Right renal cortex interstitium (tissue), 3 donors: ENCODE data around the gene FLAD1. TPM values are rescaled to one million over a fixed set of nuclear protein-coding genes. Genes with fewer than 3 reads are reported as not detected.

Experiments used
- DNase-seq, 3 donors: peaks; one replicate each; pipeline ENCODE4 v3.0.0-alpha.2; 2013; ENCODE audit warnings: low read depth in 3 of 3, low spot score in 2 of 3
- polyA plus RNA-seq, 3 donors: library from polyadenylated mRNA; unstranded; fragments of 120-200 nt; gene quantifications; one replicate each; pipeline ENCODE4 v1.2.1, GENCODE V29; 2013; ENCODE audit not compliant: insufficient read length in 3 of 3

FLAD1 gene
- polyA plus RNA-seq, 3 donors: 28.1 to 30.7 (median 29.0) TPM

DNA sequence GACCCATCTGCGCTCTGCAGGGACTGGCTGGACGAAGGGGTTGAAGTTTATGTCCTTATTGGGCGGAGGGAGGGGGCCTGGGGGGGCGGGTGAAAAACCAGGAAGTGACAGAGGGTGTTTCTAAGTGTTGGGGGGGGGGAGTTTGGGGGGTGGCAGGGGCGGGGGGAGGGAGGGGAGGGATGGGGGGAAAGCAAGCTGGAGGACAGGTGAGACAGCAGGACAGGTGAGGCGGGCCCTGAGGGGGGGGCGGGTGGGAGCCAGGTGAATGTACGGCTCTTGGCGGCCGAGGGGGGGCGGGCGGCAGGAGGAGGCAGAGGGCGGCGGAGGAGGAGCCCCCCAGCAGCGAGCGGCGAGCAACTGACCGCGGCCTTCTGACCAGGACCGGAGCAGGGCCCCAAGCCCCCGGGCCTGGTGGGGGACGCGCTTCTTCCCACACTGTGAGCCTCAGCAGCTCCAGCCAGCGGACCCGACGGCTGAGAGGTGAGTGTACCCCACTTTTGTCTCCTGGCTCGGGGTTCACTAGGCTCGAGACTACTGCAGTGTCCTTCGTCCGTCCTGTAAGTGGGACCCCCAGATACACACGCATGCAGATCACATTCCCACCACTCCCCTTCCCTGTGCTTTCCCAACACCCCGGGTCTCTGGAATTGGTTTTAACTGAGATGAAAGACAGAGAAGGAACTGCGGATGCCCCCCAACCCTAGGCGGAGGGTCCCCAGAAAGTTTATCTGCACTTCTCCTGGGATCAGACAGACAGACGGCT lies 19.5 kb downstream of the FLAD1 start, which contains the start of gene ZBTB7B:
ZBTB7B (plus strand) TSS at position 339 of the 763 bp plus-strand sequence. CDS start 11,859 bp downstream, outside the sequence.
- DNase-seq: no peak

DNA sequence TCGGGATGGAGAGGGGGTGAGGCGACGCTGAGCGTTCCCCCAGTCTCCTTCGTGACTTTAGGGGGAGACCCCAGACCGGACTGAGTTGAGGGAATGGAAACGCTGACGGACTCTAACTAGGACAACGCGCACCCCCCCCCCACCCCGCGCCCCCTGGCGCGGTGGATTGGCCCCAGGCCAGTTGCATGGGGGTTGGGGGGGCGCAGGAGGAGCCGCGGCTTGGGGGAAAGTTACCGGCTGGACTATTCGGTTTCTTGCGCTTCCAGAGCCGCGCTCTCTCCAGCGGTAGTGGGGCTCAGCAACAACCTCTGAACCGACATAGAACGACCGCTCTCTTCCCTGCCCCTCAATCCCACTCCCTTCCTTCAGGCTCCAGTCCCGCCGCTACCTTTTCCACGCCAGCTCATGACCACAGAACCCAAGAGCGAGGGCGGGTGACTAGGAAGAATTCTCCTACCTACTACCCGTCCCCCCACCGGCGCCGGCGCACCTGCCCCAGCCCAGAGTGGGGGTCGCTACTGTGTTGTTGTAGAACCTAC lies 20.2 kb downstream of the FLAD1 start:
- no peak for DNase-seq

DNA sequence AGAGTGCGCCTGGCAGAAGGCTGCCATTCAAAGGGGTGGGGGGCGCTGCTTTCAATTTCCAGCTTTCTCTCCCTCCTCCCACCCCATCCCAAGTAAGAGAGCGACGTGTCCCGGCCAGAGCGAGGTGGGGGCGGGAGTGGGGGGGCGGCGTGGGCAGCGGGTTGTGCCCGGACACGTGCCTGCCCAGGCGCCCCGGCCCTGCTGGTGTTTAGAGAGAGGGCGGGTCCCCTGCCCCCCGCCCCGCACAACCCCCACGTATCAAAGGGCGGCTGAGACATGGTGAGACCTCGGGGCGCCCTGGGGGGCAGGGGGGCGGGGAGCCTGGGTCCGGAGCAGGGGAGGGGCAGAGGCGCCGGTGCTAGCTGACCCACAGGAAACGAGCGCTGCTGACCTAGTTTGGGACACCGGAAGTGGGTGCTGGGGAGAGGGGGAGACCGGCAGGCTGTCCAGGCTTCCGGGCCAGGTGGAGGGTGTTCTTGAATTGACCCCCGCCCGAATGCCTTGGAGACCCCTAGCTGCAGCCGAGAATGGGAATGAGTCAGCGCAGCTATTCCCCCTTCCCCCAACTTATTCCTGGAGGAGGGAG lies 20.7 kb downstream of the FLAD1 start:
- no peak for DNase-seq

DNA sequence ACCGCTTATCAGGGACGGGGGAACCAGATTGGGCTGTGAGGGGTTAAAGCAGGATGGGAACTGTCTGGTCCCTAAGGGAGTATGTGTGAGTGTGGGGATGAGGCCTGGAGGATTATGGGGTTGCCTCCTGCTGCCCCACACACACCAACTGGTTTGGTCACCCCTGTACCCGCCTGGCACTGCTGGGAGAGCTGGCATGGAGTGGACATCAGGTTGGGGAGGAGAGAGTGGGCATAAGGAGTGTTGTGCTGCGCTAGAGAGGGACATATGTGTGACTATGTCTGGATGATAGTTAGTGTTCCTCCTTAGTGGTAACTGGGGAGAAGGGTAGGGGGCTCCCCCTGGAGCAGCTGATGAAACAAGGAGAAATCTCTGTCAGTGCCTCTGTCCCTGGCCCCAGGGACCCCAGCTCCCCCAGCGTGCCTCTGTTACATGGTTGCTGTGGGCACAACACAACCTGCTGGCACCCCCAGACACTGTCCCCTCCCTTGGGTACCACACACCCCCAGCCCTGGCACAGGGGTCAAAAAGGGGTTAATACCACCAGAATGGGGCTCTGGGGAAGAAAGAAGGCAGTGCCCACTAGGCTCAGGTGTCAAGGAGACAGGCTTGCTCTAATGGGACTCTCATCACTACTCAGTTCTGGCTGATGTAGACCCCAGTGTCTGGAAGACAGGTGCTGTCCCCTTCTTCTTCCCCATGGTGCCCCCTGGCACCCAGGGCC lies 21.4 kb downstream of the FLAD1 start:
- no peak for DNase-seq

DNA sequence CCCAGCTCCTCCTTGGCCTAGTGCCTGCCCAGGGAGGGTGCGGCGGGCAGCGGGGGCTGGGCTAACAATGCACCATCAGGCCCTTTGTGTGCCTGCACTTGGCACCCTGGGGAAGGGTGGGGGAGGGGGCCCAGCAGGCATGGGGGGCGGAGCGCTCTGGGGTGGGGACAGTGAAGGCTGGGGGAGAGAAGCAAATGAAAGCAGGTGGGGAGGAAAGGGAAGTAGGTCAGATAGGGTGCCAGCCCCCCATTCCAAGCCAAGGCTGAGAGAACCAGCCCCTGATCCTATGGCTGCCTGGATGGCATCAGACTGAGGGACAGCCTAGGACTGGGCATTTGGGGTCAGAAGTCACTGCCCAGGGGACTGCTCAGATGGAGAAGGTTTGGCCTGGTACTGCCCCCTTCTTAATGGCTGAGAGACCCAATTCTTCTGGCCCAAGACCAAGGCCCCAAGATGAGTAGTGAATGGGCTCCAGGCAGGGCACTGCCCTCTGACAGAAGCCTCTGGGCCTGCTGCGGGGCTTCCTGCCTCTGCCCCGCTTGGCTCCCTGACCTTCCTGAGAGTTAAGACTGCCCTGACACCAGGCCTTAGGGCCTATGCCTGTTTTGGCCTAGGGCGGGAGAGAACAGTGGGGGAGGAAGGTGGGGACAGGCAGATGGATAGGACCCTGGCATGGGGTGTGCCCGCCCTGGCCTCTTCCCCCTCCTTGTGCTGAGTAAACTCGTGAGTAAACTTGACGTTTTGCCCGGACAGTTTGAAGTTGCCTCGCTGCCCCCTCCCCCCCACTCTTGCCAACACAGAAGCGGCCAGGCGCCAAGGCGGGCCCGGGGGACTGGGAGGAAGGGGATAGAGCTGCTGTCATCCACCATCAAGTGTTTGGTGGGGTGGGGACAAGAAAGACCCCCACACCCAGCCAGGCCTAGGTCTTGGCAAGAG lies 22.2 kb downstream of the FLAD1 start:
- DNase-seq: no peak

DNA sequence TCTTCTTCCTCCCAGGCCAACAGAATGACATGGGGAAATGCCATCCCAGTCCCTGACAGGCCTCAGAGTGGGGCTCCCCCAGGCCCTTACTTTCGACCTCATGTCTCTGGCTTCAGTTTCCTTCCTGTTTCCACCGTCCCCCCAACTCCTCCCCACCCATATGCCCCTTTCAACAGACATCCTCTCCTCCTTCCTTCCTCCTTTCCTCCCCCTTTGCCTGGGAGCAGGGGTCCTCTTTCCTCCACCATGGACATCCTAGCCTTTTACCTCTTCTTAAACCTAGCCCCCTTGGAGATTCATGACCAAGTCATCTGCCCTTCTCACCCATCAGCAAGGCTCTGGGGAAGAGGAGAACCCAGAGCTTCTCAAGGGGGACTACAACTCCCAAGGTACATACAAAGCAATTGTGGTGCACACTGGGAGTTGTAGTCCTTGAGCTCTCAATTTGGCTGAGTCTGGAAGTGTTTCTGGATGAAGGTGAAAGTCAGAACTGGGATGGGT lies 23.5 kb downstream of the FLAD1 start:
- DNase-seq: no peak

DNA sequence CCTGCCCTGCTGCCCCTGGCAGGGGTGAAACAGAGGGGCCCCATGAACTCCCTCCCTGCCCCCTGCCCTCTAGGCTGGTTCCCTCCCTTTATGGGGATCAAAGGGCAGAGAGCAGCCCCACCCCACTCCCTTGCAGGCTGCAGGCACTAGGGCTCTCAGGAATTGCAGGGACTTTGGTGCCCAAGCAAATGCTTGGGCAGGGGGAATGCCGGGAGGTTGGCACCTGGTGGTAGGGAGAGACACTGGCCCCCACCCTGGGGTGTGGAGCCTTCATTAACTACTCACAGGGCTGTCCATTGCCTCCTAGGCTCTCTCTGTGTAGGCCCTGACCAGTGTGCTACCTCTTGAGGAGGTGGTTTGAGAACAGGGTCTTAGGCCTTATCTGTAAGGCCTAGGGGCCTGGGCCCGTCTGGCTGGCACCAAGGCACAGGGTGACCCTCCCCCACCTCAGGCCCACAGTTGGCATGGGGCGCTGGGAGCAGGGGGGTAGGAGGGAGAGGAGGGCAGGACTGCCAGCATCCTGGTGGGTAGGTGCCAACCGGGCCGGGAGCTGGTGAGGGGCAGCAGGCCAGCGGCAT lies 24.2 kb downstream of the FLAD1 start:
- DNase-seq: no peak

DNA sequence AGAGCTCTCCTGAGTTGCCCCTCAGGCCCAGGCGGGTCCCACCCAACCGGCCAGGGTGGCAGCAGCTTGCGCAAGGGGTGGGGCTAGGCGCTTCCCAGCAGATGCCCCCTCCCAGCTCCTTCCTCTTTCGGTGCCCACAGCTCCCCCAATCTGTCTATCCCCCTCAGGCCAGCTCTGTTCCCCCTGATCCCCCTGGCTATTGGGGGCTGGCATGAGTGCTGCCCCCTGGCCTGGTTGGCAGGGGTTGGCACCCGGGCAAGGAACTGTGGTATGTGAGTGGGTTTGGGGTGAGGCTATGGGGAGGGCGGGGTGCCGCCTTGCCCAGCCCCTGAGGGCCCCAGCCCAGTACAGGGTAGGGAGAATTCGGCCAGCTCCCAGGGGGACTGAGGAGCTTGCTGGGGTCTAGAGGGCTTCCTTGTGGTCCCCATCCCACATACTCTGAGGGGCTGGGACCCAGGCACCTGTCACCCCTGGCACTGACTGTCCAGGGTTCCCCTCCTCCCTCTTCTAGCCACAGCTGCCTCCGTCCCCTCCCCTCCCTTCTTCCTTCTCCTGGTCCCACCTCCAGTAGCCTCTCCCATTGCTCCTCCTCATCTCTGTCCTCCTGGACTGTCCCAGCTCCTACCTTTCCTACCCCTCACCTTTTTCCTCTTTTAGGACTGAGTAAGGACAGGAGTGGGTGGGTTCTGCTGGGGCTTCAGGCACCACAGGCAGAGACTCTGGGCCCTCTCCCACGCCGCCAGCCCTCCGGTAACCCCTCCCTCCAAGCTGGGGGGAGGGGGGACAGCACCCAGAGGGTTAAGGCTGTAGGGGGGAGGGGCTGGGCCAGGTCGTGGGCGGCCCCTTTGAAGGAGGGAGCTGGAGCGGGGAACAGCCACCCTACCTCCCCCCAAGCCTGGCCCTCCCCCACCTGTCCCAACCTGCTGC lies 25.1 kb downstream of the FLAD1 start:
- DNase-seq: no peak

DNA sequence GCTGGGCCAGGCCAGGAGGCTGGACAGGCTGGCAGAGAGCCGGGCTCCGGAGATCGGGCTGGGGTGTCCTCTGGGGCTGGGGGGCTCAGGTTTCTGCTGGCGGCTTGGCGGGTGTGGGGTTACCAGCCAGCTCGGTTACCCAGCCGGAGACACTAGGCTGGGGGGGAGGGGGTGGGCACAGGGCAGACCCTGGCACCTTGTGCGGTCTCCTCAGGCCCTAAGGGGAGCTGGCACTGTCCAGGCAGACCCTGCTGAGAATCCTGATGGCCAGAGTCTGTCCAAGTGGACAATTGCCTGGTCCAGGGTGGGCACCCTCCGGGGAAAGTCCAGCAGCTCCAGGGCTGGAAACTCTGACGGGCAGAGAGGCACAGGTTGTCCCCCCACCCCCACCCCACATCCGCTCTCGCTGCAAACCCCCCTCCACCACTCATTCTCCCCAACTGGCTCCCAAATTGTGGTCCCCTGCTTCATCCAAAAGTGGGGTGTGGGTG lies 26.1 kb downstream of the FLAD1 start:
- DNase-seq: no peak

DNA sequence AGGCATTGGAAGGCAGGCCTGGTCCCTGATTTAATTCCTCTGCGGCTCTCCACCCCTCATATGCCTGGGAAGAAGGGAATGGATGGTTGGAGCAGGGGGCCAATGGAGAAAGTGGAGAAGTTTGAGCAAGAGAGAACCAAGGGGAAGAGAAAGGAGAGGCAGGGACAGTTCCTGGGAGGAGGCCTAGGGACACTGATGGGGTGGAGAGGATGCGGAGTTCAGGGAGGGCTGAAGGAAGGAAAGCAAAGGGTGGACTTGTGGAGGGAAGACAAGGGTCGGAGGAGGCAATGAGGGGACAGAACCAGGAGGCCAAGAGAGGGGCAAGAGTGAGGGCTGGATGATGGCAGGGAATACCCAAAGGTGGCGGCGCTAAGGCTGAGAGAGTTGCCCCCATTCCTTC lies 26.6 kb downstream of the FLAD1 start:
- DNase-seq: no peak

DNA sequence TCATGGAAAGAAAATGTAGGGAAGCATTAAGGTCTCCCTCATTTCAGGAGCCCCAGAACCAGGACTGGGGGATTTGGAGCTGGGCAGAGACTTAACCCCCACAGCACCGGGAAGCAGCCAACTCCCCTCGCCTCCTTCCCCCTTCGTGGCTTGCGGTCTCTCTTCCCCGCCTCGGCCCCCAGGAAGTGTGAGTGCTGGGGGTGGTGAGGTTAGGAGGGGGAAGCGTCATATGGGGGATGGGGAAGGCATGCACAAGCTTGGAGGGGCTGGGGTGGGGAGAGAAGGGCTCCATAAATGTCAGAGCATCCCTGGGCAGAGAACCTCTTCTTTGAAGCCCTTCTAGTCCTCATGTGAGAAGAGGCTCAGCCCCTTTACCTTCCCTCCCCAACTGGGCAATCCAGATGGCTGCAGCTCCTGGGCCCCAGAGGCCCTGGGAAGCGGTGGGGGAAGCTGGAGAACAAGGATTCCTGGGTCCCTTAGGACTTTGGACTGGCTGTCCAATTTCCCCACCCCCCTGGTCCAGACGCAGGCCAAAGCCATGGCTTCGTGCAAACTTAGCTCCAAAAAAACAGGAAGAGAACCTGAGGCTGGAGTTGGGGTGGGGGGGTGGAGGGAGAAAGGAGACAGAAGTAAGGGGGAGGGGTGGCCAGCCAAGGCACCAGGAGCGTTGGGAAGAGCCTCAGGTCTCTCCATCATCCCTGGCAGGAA lies 27.2 kb downstream of the FLAD1 start:
- DNase-seq: no peak

DNA sequence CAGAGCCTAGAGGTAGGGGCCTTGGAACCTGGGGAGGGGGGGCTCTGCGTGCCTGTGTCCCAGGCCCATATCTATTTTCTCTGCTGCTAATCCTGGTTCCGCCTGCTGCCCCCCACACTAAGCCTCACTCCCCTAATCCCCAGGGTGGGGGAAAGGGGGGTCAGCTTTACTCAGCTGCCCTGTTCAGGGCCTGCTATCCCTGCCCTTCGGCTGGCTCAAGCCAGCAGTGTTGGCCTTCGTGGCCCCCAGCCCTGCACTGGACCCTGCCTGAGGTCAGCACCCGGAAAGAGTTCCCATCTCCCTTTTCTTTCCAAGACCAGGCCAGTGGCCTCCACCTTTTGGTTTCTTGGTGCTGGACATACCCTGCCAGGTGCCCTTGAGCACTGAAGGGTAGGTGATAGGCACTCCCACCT lies 27.9 kb downstream of the FLAD1 start:
- DNase-seq: no peak

DNA sequence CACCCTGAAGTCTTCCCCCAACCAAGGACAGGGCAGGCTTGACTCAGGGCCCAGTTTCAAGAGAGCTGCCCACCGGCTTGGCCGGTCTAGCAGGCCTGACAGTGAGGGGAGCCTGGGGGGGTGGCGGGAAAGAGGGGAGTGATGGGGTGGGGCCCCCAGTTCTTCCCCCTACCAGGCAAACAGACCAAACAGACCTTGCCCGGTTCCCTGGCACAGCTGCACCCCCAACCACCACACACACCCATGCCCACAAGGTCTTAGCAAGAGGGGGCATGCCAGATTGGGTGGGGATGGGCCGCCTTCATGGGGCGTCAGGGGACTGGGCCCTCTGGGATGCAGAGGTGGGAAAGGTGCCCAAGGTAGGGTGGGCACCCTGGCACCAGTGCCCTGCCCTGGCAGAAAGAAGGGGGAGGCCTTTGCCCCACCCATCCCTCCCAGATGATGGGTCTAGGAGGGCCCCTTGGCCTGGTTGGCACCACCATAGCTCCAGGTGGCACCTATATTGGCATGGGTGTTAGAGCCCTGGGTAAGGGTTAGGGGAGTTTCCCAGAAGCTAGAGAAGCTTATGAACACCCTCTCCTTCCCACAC lies 28.4 kb downstream of the FLAD1 start:
- no peak for DNase-seq

DNA sequence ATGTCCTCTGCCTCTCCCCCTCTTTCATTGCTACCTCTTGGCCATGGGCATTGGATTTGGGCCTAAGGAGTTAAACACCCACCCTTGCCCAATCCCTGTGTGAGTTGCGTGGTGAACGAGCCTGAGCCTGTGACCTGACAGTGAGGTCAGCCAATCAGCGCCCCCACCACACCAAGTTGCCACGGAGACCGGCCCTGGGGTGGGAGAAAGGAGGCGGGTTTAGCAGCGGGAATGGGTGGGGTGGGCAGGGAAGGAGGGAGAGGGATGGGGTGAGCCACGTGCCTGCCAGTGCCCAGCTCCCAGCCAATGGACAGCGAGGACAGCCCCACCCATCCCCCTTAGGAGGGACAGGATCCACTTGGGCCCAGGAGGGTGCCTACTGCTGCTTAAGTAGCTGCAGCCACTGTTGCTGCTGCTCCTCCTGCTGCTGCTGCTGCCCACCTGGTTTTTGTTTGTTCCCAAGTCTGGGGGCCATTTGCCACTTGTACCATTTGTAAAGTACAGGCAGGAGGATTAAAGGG lies 28.9 kb downstream of the FLAD1 start:
- no peak for DNase-seq

DNA sequence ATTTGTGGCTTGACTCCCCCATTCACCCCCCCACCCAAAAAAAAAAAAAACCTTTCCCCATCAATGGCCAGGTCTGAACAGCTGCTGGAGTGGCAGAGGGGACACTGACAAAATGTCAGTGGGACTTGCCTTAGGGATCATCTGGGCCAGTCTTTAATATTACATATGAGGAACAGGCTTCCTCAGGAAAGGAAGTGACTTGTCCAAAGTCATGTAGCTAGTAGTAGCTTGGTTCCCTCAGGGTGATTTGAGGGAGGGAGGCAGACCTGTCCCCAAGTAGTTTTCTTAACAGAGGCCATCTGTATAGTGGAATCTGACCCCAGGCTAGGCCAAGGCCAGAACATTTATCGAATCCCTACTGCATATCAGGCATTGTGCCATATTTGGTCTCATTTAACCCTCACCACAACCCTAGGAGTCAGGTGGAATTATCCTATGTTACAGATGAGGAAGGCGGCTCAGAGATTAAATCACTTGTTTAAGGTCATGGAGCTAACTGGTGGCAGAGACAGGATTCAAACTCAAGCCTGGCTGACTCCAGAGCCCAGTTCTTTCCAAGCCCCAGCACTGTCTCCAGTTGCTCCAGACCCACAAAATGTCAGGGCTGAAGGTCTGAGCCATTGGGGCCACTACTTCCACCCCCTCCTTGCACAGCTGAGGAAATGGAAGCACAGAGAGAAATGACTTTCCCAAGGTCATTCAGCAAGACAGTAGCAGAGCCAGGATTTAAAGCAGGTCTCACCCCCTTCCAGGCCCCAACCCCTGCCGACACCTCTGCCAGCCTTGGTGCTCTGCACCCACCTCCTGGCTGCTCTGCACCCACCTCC lies 29.8 kb downstream of the FLAD1 start:
- no peak for DNase-seq

DNA sequence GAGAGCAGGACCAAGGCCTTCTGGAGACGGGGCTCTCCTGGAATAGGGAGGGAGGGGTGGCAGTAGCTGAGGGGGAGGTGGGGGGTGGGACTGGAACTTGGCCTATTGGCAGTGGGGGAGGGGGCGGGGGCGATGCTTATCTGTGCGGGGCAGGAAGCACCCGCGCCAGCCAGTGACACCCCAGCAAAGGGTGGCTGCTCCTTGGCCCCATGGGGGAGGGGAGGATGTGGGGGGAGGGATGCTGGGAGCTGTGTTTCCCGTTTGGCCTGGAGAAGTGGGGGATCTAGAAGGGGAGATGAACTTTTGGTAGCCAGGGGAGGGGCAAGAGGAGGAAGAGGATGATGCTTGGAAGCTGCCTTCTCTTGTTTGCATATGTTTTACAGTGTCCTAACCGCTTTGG lies 30.5 kb downstream of the FLAD1 start:
- no peak for DNase-seq
